ENCODE measurements around the gene TMEM198.
A peak's percentile ranks its signal among the peaks of the same experiment; 100 is the strongest.

The TMEM198 gene

GRCh38 chr2:219562049-219563020 lies 18.5 kb downstream of the TMEM198 start:
- DNase-seq (ENCODE audit: low read depth in 2 of 2), result no peak

GRCh38 chr2:219563271-219563928 lies 19.6 kb downstream of the TMEM198 start:
- no peak for DNase-seq (ENCODE audit: low read depth in 2 of 2)

GRCh38 chr2:219565130-219566080 lies 21.6 kb downstream of the TMEM198 start:
- no peak for DNase-seq (ENCODE audit: low read depth in 2 of 2)

- DNase-seq (ENCODE audit: low read depth in 2 of 2), result no peak
Measured at GRCh38 chr2:219566640-219567039, 22.8 kb downstream of the TMEM198 start.

GRCh38 chr2:219567131-219567530 lies 23.3 kb downstream of the TMEM198 start:
- no peak for DNase-seq (ENCODE audit: low read depth in 2 of 2)

- DNase-seq (ENCODE audit: low read depth in 2 of 2), result no peak
Measured at GRCh38 chr2:219567791-219568361, 24.0 kb downstream of the TMEM198 start.

- no peak for DNase-seq (ENCODE audit: low read depth in 2 of 2)
Measured at GRCh38 chr2:219569041-219569440, 25.2 kb downstream of the TMEM198 start.

GRCh38 chr2:219569635-219570034 lies 25.8 kb downstream of the TMEM198 start:
- no peak for DNase-seq (ENCODE audit: low read depth in 2 of 2)

GRCh38 chr2:219570194-219570923 lies 26.5 kb downstream of the TMEM198 start:
- no peak for DNase-seq (ENCODE audit: low read depth in 2 of 2)

GRCh38 chr2:219570924-219571310 lies 27.1 kb downstream of the TMEM198 start:
- no peak for DNase-seq (ENCODE audit: low read depth in 2 of 2)

- DNase-seq (ENCODE audit: low read depth in 2 of 2), result peak; percentile 40 to 43
Measured at GRCh38 chr2:219571311-219572236, 27.7 kb downstream of the TMEM198 start, which contains the start of gene OBSL1. TSS of gene OBSL1 (minus strand) at chr2:219571539. CDS start at chr2:219571232, 307 bp downstream.

GRCh38 chr2:219572237-219573001 lies 28.6 kb downstream of the TMEM198 start, which contains the start of gene INHA:
TSS of gene INHA (plus strand) at chr2:219572310. CDS start at chr2:219572375, 65 bp downstream.
- no peak for DNase-seq (ENCODE audit: low read depth in 2 of 2)

- DNase-seq (ENCODE audit: low read depth in 2 of 2), result no peak
Measured at GRCh38 chr2:219573166-219573565, 29.3 kb downstream of the TMEM198 start.

- no peak for DNase-seq (ENCODE audit: low read depth in 2 of 2)
Measured at GRCh38 chr2:219574484-219575311, 30.9 kb downstream of the TMEM198 start.

GRCh38 chr2:219575566-219576504 lies 32.0 kb downstream of the TMEM198 start:
- no peak for DNase-seq (ENCODE audit: low read depth in 2 of 2)
